Measurements from ENCODE around the gene TCN2. TPM values are rescaled to one million over a fixed set of nuclear protein-coding genes. Genes with fewer than 3 reads are reported as not detected.

TCN2 gene
- total and polyA plus RNA-seq, 2 of the 4 experiments (the other 2 are of a cell fraction): 1.3 to 3.6 TPM

DNA sequence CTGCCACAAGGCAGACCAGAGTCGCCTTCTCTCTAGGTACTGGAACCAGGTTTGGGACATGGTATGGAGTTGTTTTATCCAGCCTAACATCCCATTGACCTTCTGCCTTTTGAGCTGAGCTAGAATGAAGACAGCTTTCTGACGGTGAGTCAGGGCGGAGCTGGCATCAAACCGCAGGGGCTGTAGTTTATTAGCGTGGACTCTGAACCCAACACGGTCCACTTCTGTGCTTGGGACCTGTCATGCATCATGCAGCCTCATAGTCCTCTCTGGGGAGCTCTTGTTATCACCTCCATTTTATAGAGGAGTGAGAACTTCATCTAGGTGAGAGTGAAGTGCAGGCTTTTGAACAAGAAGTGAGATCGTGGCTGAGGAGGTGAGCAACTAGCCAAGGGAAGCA lies 40.8 kb upstream of the TCN2 start:
- DNase-seq (no peak), ATAC-seq (ENCODE audit: low read depth) (no peak)
- Histone ChIP-seq H3K9ac (ENCODE audit: low read depth, low read length) (no peak overlapping the region), H4K20me1 (ENCODE audit: insufficient read depth, low read length) (no peaks in the 10 kb centered on the region), H3K4me3 (ENCODE audit: insufficient read depth, low read depth, low read length) (no peak overlapping the region), H3K79me1 (ENCODE audit: low read depth in 1 of 2, low read length in 2 of 2) (no peaks in the 10 kb centered on the region), H4K8ac (ENCODE audit: low read depth in 2 of 2, low read length in 2 of 2) (no peak overlapping the region), H3K18ac (ENCODE audit: low read depth, low read length) (no peak overlapping the region), H2BK5ac (ENCODE audit: low read depth, low read length, poor library complexity, severe bottlenecking) (no peak overlapping the region), H3K36me3 (ENCODE audit: control insufficient read depth, insufficient read depth, low read length) (no peaks in the 10 kb centered on the region), H3K4me2 (ENCODE audit: low read depth, low read length) (no peak overlapping the region), H2AK9ac (replicated peaks; ENCODE audit: low read depth, low read length, poor library complexity) (no peak overlapping the region), H3K9me3 (ENCODE audit: control insufficient read depth, insufficient read depth, low read length) (no peaks in the 10 kb centered on the region), H2BK15ac (ENCODE audit: low read depth, low read length) (no peak overlapping the region), H2BK20ac (ENCODE audit: low read depth, low read length) (no peak overlapping the region), H3K4me1 (ENCODE audit: control insufficient read depth, insufficient read depth, low read length) (no peaks in the 10 kb centered on the region; the same call in 1 of the 2 replicates), H3K4ac (ENCODE audit: low read depth, low read length) (no peak overlapping the region), H3K56ac (ENCODE audit: extremely low read depth, insufficient read depth, low read length) (no peak overlapping the region), H2AFZ (replicated peaks; ENCODE audit: low read length, poor library complexity) (no peak overlapping the region), H3K27ac (ENCODE audit: insufficient read depth, low read length) (no peak overlapping the region), H4K5ac (ENCODE audit: low read depth, low read length) (no peak overlapping the region), H3K9me1 (ENCODE audit: insufficient read depth, low read length) (no peaks in the 10 kb centered on the region), H3K14ac (replicated peaks; ENCODE audit: low read depth, low read length) (no peak overlapping the region), H3K23ac (ENCODE audit: low read depth, low read length) (no peak overlapping the region), H3K27me3 (ENCODE audit: control insufficient read depth, insufficient read depth, low read length) (peaks cover 53% of the 10 kb centered on the region), H2BK120ac (ENCODE audit: low read depth, low read length) (no peak overlapping the region), H4K91ac (ENCODE audit: insufficient read depth, low read depth, low read length) (no peak overlapping the region), H2AK5ac (ENCODE audit: low read depth, low read length) (no peak overlapping the region)
- no CpG with 5 or more reads among the region's 7 CpGs for WGBS, 2 experiments (ENCODE audit: extremely low coverage in 2 of 2, insufficient read length in 1 of 2)
- ChIA-PET CTCF (no interaction called here), POLR2A (ENCODE audit: unreplicated experiment) (no interaction called here)
- intact Hi-C loops (cut with micrococcal nuclease): no loop called here
- BruUV-seq (replicated peaks): no TSS peak
- TF ChIP-seq, protein P1, sequence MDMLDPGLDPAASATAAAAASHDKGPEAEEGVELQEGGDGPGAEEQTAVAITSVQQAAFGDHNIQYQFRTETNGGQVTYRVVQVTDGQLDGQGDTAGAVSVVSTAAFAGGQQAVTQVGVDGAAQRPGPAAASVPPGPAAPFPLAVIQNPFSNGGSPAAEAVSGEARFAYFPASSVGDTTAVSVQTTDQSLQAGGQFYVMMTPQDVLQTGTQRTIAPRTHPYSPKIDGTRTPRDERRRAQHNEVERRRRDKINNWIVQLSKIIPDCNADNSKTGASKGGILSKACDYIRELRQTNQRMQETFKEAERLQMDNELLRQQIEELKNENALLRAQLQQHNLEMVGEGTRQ (IDR thresholded peaks at IDR 0.05; ENCODE audit: low read depth, low read length): no peak
- no peak for TF ChIP-seq NFE2L2 (IDR thresholded peaks at IDR 0.05; ENCODE audit: low read depth, low read length)
- no peak for TF ChIP-seq BHLHE40 (IDR thresholded peaks at IDR 0.05; ENCODE audit: low read depth, low read length)
- no peak for TF ChIP-seq MAZ (IDR thresholded peaks at IDR 0.05; ENCODE audit: borderline replicate concordance, low read depth, low read length)
- no peak for TF ChIP-seq POLR2A (IDR thresholded peaks at IDR 0.05; ENCODE audit: low read depth, low read length)
- TF ChIP-seq SMC3 (IDR thresholded peaks at IDR 0.05; ENCODE audit: low read depth, low read length): no peak
- no peak for TF ChIP-seq RFX5 (IDR thresholded peaks at IDR 0.05; ENCODE audit: low read depth, low read length)
- no peak for TF ChIP-seq MXI1 (IDR thresholded peaks at IDR 0.05; ENCODE audit: borderline replicate concordance, low read depth, low read length)
- TF ChIP-seq RAD21 (IDR thresholded peaks at IDR 0.05; ENCODE audit: low read length): no peak
- TF ChIP-seq, protein P2, sequence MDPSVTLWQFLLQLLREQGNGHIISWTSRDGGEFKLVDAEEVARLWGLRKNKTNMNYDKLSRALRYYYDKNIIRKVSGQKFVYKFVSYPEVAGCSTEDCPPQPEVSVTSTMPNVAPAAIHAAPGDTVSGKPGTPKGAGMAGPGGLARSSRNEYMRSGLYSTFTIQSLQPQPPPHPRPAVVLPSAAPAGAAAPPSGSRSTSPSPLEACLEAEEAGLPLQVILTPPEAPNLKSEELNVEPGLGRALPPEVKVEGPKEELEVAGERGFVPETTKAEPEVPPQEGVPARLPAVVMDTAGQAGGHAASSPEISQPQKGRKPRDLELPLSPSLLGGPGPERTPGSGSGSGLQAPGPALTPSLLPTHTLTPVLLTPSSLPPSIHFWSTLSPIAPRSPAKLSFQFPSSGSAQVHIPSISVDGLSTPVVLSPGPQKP (IDR thresholded peaks at IDR 0.05; ENCODE audit: borderline replicate concordance, low read depth, low read length): no peak
- no peak for TF ChIP-seq RCOR1 (IDR thresholded peaks at IDR 0.05; ENCODE audit: insufficient replicate concordance, low read length)
- no peak for TF ChIP-seq MAFK (IDR thresholded peaks at IDR 0.05; ENCODE audit: low read depth, low read length)
- TF ChIP-seq CEBPB (IDR thresholded peaks at IDR 0.05; ENCODE audit: low read depth, low read length): no peak
- TF ChIP-seq, protein P3, sequence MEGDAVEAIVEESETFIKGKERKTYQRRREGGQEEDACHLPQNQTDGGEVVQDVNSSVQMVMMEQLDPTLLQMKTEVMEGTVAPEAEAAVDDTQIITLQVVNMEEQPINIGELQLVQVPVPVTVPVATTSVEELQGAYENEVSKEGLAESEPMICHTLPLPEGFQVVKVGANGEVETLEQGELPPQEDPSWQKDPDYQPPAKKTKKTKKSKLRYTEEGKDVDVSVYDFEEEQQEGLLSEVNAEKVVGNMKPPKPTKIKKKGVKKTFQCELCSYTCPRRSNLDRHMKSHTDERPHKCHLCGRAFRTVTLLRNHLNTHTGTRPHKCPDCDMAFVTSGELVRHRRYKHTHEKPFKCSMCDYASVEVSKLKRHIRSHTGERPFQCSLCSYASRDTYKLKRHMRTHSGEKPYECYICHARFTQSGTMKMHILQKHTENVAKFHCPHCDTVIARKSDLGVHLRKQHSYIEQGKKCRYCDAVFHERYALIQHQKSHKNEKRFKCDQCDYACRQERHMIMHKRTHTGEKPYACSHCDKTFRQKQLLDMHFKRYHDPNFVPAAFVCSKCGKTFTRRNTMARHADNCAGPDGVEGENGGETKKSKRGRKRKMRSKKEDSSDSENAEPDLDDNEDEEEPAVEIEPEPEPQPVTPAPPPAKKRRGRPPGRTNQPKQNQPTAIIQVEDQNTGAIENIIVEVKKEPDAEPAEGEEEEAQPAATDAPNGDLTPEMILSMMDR (conservative IDR thresholded peaks at IDR 0.05; ENCODE audit: low read depth, low read length): no peak
- no peak for TF ChIP-seq CHD1 (IDR thresholded peaks at IDR 0.05; ENCODE audit: low read depth, low read length)
- TF ChIP-seq FOS (IDR thresholded peaks at IDR 0.05; ENCODE audit: low read depth, low read length): no peak
- dilution Hi-C loops (cut with HindIII; ENCODE audit: low sequenced_read_pairs, unreplicated experiment): no loop called here
- in situ Hi-C loops (cut with MboI; ENCODE audit: low sequenced_read_pairs): no loop called here
